AG04450 (cell line): ENCODE data around the gene DRD4. TPM values are rescaled to one million over a fixed set of nuclear protein-coding genes. Genes with fewer than 3 reads are reported as not detected.
"Not testable (repeated sequence)": the region's sequence is repeated elsewhere in the genome, so short reads cannot be mapped to it uniquely, and the experiment has no call there.

Experiments
- CTCF ChIA-PET: fragments of 300-600, 350-600 bp; formaldehyde crosslinking; extraction: SDS; loops from one replicate; lab custom pipeline; 2022; ENCODE audit warnings: antibody characterized with exemption, inconsistent platforms; lab: Charles Lee
- POLR2A ChIA-PET: fragments of 350-600 bp; formaldehyde crosslinking; extraction: SDS; loops from one replicate; lab custom pipeline; 2021; ENCODE audit warnings: antibody characterized with exemption, inconsistent platforms; lab: Yijun Ruan, JAX
- DNase-seq: peaks from one replicate; pipeline ENCODE4 v3.0.0-alpha.2; 2011; ENCODE audit warnings: low read depth, low spot score
- H3K27ac ChIP-seq: one replicate; pipeline ENCODE4 v1.5.1; 2012; ENCODE audit warnings: low read depth, low read length, control low read depth
- H3K27me3 ChIP-seq: one replicate; pipeline ENCODE4 v1.6.0; 2012; ENCODE audit warnings: low read length; ENCODE audit not compliant: control insufficient read depth, insufficient read depth
- H3K4me3 ChIP-seq: 2 replicates; pipeline ENCODE4 v1.5.1; 2011; ENCODE audit warnings: mild to moderate bottlenecking, low read depth, low read length, control low read depth
- H3K9me3 ChIP-seq: 2 replicates; pipeline ENCODE4 v1.5.1; 2012; ENCODE audit warnings: low read length; ENCODE audit not compliant: control insufficient read depth, insufficient read depth
- polyA plus RNA-seq: library from polyadenylated mRNA; depleted of rRNA; stranded (reverse); fragments of >200 nt; gene quantifications from 2 replicates; pipeline ENCODE4 v1.2.3, GENCODE V29; 2011; rRNA removed
- TF ChIP-seq, protein P1 (sequence below): IDR thresholded peaks from 2 replicates; pipeline ENCODE4 v1.5.1; 2011; ENCODE audit warnings: low read depth, low read length, control low read depth, inconsistent platforms

The DRD4 gene
- polyA plus RNA-seq, 1 experiment: 0.05 TPM

DNA sequence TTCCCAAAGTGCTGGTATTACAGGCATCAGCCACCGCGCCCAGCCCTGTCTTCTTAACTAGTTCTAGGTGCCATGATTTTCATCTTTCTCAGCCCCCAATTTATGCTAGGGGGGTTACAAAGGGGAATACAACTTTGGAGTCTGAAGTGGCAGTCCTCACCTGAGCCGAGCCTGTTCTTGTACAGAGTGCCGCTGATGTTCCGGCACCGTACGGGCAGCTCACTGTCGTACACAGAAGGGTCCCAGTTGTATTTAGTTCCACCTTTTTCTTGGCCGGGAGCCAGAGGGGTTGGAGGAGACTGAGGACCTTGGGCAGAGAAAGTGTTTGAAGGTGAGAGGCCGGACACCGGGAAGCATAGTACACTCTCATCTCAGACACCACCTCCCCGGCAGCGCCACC is 50.7 kb downstream of the DRD4 start:
- TF ChIP-seq, protein P1, sequence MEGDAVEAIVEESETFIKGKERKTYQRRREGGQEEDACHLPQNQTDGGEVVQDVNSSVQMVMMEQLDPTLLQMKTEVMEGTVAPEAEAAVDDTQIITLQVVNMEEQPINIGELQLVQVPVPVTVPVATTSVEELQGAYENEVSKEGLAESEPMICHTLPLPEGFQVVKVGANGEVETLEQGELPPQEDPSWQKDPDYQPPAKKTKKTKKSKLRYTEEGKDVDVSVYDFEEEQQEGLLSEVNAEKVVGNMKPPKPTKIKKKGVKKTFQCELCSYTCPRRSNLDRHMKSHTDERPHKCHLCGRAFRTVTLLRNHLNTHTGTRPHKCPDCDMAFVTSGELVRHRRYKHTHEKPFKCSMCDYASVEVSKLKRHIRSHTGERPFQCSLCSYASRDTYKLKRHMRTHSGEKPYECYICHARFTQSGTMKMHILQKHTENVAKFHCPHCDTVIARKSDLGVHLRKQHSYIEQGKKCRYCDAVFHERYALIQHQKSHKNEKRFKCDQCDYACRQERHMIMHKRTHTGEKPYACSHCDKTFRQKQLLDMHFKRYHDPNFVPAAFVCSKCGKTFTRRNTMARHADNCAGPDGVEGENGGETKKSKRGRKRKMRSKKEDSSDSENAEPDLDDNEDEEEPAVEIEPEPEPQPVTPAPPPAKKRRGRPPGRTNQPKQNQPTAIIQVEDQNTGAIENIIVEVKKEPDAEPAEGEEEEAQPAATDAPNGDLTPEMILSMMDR: no peak
- POLR2A ChIA-PET: no interaction called here
- CTCF ChIA-PET: no interaction called here

DNA sequence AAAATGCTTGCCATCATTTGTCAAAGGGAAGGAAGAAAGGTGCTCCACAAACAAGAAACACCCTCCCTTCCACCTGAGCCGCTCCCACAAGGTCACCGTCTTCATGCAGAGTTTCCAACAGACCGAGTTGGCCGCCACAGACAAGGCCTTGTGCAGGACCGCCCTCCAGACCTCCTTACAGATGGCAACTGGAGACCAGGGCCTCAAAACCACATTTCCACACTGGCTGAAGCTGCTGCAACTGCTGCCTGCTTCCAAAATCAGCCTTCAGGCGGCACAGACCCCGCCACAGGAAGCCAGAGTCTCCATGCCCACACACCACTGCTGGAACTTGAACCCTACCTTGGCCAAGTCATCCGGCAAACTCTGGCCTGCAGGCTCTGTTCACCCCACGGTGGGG is 51.6 kb downstream of the DRD4 start:
- CTCF ChIA-PET: no interaction called here
- TF ChIP-seq, protein P1: no peak
- POLR2A ChIA-PET: no interaction called here
- DNase-seq: no peak
- H3K4me3 ChIP-seq: no peak overlapping the region
- no peaks in the 10 kb centered on the region; the same call in 1 of the 2 replicates for H3K9me3 ChIP-seq
- H3K27ac ChIP-seq: no peak overlapping the region
- no peaks in the 10 kb centered on the region for H3K27me3 ChIP-seq

More for the DNA sequence above, 50.7 kb downstream of the DRD4 start:
- no peak overlapping the region for H3K27ac ChIP-seq
- no peaks in the 10 kb centered on the region for H3K27me3 ChIP-seq
- H3K4me3 ChIP-seq: no peak overlapping the region
- no peaks in the 10 kb centered on the region; the same call in 1 of the 2 replicates for H3K9me3 ChIP-seq
- DNase-seq: no peak

DNA sequence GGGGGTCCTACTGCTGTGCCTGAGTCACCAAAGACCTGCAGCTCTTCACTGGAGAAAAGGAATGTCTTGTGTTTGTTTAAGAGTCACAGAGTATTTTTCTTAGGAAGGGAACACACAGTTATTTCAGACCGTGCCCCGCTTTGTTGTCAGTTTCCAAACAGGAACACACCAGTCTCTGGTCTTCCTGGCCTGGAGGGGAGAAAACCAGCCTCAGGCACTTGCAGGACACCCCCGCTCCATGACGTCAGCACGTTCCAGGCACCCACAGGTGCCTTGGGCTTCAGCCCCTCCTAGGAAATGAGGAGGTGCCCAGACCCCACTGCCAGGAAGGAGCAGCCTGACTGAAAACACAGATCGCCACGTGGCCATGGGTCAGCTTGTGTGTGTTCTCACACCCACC is 52.6 kb downstream of the DRD4 start:
- ChIA-PET CTCF (no interaction called here), POLR2A (no interaction called here)
- no peak overlapping the region for H3K27ac ChIP-seq
- DNase-seq: no peak
- TF ChIP-seq, protein P1: no peak
- H3K27me3 ChIP-seq: no peaks in the 10 kb centered on the region
- no peaks in the 10 kb centered on the region; the same call in 1 of the 2 replicates for H3K9me3 ChIP-seq
- H3K4me3 ChIP-seq: no peak overlapping the region

DNA sequence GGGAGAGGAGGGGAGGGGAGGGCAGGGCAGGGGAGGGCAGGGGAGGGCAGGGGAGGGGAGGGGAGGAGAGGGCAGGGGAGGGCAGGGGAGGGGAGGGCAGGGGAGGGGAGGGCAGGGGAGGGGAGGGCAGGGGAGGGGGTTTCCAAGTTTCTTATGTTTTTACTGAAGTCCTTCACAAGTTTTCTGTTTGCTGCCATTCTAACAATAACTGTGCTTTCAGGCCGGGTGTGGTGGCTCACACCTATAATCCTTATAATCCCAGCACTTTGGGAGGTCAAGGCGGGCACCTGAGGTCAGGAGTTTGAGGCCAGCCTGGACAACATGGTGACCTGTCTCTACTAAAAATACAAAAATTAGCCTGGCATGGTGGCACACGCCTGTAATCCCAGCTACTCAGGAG is 53.2 kb downstream of the DRD4 start:
- POLR2A ChIA-PET, DNase-seq, H3K4me3 ChIP-seq, H3K27ac ChIP-seq, CTCF ChIA-PET, H3K27me3 ChIP-seq, H3K9me3 ChIP-seq: not testable (repeated sequence)

Other genes starting within 250 kb of the DRD4 start
- 0.55 and 1.1 TPM in 2 replicates for gene PKP3, start 243.1 kb upstream of the DRD4 start, polyA plus RNA-seq
- 17.8 and 20.9 TPM in 2 replicates for gene SIGIRR, start 222.3 kb upstream of the DRD4 start, polyA plus RNA-seq
- gene ANO9, start 195.3 kb upstream of the DRD4 start, polyA plus RNA-seq: 0.10 TPM in 1 of 2 replicates, not detected in the other
- gene PTDSS2, start 187.0 kb upstream of the DRD4 start, polyA plus RNA-seq: 15.8 and 19.7 TPM in 2 replicates
- gene RNH1, start 130.0 kb upstream of the DRD4 start, polyA plus RNA-seq: 98.6 and 168 TPM in 2 replicates
- gene HRAS, start 101.7 kb upstream of the DRD4 start, polyA plus RNA-seq: 44.7 and 58.7 TPM in 2 replicates
- 0.86 and 1.5 TPM in 2 replicates for gene LRRC56, start 99.7 kb upstream of the DRD4 start, polyA plus RNA-seq
- 0.32 and 0.67 TPM in 2 replicates for gene LMNTD2, start 76.5 kb upstream of the DRD4 start, polyA plus RNA-seq
- 2.5 and 4.3 TPM in 2 replicates for gene RASSF7, start 76.3 kb upstream of the DRD4 start, polyA plus RNA-seq
- gene PHRF1, start 60.8 kb upstream of the DRD4 start, polyA plus RNA-seq: 7.3 and 8.4 TPM in 2 replicates
- 2.4 and 3.6 TPM in 2 replicates for gene IRF7, start 21.3 kb upstream of the DRD4 start, polyA plus RNA-seq
- not detected in 2 replicates for gene CDHR5, start 12.3 kb upstream of the DRD4 start, polyA plus RNA-seq
- gene SCT, start 10.1 kb upstream of the DRD4 start, polyA plus RNA-seq: not detected in 2 replicates
- 13.0 and 19.6 TPM in 2 replicates for gene DEAF1, start 58.0 kb downstream of the DRD4 start, polyA plus RNA-seq
- 16.2 and 18.7 TPM in 2 replicates for gene TMEM80, start 58.5 kb downstream of the DRD4 start, polyA plus RNA-seq
- 11.0 and 17.0 TPM in 2 replicates for gene EPS8L2, start 69.0 kb downstream of the DRD4 start, polyA plus RNA-seq
- gene TALDO1, start 110.2 kb downstream of the DRD4 start, polyA plus RNA-seq: 242 and 286 TPM in 2 replicates
- gene GATD1, start 140.2 kb downstream of the DRD4 start, polyA plus RNA-seq: 15.0 and 18.8 TPM in 2 replicates
- gene CEND1, start 152.8 kb downstream of the DRD4 start, polyA plus RNA-seq: 0.55 and 1.1 TPM in 2 replicates
- 11.3 and 11.5 TPM in 2 replicates for gene SLC25A22, start 161.0 kb downstream of the DRD4 start, polyA plus RNA-seq
- 5.7 and 8.2 TPM in 2 replicates for gene PIDD1, start 168.0 kb downstream of the DRD4 start, polyA plus RNA-seq
- gene RPLP2, start 172.7 kb downstream of the DRD4 start, polyA plus RNA-seq: 940 and 1,115 TPM in 2 replicates
- gene PNPLA2, start 181.6 kb downstream of the DRD4 start, polyA plus RNA-seq: 17.3 and 29.3 TPM in 2 replicates
- 0.26 and 0.36 TPM in 2 replicates for gene CRACR2B, start 190.7 kb downstream of the DRD4 start, polyA plus RNA-seq
- gene CD151, start 195.7 kb downstream of the DRD4 start, polyA plus RNA-seq: 559 and 909 TPM in 2 replicates
- gene POLR2L, start 205.3 kb downstream of the DRD4 start, polyA plus RNA-seq: 211 and 431 TPM in 2 replicates
- gene TSPAN4, start 205.6 kb downstream of the DRD4 start, polyA plus RNA-seq: 92.6 and 134 TPM in 2 replicates